NCI-H2196 (cell line): ENCODE measurements around the gene HNF4A.
A peak's percentile ranks its signal among the peaks of the same experiment; 100 is the strongest.
"Not testable (repeated sequence)": the region's sequence is repeated elsewhere in the genome, so short reads cannot be mapped to it uniquely, and the experiment has no call there.

Source experiments
- DNase-seq: peaks from one replicate; lab custom pipeline; 2025; ENCODE audit not compliant: unreplicated experiment; lab: John Stamatoyannopoulos, UW

Gene HNF4A

DNA sequence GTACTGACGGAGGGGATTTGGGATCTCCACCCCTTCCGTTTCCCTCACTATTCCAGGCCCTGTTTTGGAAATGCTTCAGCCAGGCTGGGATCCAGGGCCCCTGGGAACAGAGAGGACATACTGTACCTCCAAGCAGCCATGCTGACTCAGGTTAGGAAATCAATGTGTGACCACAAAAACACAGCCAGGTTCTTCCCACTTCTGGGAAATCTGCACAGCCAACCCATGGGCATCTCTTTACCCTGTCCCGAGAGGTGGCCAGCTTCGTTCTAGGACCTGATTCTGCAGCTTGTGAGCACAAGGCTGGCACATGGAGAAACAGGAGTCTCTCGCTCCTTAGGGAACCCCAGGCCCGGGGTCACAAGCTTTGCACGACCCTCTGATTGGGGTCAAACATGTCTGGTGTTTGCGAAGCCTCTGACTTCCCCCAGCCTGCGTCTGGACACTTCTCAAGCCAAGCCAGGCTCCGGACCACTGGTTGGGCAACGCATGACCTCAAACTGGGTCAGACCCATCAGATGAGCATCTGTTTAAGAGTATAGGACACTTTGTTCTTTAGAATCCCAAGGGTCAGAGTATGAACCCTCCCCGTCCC lies 111.9 kb downstream of the HNF4A start:
- no peak for DNase-seq

DNA sequence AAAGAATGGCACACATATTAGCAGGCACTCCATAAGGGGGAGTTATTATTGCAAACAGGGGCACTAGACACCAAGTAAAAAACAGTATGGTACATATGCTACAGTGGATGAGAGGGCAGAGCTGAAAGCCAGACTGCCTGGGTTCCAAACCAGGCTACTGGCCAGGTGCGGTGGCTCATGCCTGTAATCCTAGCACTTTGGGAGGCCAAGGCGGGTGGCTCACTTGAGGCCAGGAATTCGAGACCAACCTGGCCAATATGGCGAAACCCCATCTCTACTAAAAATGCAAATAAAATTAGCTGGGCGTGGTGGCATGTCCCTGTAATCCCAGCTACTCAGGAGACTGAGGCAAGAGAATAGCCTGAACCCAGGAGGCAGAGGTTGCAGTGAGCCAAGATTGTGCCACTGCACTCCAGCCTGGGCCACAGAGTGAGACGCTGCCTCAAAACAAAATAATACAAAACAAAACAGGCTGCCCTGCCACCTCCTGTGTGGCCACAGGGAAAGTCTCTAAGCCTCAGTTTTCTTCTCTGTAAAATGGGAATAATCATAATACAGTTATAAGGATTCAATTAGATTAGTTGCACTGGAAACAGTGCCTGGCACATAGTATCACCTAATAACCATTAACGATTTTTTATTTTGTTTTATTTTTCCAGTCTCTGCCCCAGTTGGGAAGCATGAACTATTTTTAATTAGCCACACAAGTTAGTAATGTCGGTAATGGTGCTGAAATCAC lies 112.7 kb downstream of the HNF4A start:
- DNase-seq, result no peak

DNA sequence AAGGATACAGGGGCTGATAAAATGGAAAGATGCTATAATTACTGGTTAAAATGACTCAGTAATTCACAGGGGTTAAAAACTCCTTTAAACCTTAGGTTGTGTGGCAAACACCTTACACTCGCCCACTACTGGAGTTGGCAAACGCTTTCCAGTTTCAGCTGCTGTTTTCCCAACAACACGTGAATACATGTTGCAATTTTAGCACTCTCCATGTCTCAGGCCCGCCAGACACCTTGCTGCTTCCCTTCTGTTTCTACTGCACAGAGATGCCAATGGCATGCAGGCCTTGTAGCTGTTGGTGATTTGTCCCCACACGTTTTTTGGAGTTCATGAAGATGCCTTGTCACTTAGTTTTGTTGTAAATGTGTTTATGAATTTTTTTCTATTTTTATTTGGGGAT lies 114.8 kb downstream of the HNF4A start:
- DNase-seq, result no peak

DNA sequence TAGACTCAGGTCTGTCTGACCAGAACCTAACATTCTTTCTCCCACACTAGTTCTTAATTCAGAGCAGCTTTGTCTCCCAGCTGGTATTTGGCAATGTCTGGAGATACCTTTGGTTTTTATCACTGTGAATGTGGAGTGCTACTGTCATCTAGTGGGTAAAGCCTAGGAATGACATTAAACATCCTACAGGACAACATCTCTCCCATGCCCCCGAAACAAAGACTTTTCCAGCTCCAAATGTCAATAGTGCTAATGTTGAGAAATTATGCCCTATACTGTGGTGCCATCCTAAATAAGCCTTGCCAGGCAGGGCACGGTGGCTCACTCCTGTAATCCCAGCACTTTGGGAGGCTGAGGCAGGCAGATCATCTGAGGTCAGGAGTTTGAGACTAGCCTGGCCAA lies 116.0 kb downstream of the HNF4A start:
- DNase-seq, result peak; percentile 14

DNA sequence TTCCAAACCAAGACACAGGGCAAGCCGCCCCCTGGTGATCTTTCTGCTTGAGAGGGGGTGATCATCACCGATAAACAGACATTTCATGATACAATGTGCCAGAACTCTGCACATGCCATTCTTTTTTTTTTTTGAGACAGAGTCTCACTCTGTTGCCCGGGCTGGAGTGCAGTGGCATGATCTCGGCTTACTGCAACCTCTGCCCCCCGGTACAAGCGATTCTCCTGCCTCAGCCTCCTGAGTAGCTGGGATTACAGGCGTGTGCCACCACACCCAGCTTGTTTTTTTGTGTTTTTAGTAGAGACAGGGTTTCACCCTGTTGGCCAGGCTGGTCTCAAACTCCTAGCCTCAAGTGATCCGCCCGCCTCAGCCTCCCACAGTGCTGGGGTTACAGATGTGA lies 116.8 kb downstream of the HNF4A start:
- not testable (repeated sequence) for DNase-seq

DNA sequence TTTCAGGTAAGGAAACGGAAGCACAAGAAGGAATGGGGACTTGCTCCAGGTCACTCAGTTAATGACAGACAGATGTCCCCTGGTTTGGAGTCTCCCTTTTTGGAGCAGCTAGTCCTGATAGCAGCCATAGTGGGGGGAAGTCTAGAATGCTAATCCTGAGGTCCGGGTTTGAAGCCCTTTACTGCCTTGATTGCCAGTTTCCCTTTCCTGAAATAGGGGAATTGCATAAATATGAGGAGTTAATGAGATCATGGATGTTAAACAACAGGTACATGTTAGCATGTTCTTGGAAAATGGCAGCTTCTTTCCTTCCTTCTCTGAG lies 119.8 kb downstream of the HNF4A start:
- DNase-seq, result no peak

DNA sequence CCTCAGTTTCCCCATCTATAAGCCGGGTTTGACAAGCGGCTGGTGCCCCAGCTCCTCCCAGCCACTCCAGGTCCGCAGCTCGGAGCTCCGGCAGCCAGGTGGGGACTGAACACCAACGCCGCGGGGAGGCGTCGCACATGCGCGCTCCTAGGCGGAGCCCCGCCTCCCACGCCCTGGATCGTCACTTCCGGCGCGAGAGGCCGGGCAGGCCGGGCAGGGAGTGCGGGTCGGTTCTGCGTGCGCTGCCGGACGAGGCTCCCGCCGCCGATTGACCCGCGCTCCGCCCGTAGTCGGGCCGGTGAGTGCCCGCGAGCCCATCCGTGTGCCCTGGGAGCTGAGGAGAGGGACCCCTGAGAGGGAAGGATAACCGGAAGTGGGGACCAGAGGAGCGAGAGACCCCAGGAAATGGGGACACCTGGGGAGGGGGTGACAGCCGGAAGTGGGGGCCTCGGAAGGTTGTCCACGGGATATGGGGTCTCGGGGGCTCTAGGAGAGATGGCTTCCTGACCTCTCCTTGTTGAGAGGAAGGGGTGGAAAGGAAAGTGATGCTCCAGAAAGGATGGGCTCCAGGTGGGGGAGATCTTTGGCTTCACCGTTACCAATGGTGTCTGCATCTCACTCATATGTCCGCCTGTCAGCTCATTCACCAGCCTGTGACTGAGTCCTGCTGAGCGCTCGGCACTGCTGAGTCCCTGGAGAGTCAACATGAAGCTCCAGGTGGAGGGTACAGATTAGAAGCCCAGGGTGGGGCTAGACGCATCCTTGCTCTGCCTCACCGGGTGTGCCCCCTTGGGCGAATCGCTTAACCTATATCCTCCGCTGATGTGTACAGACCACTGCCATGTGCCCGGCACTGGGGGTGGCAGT lies 120.4 kb downstream of the HNF4A start, which contains the start of gene TTPAL:
TSS of gene TTPAL (plus strand) at position 181 of the 867 bp plus-strand sequence. CDS start 4,126 bp downstream, outside the sequence.
- DNase-seq, result peak; percentile 93

DNA sequence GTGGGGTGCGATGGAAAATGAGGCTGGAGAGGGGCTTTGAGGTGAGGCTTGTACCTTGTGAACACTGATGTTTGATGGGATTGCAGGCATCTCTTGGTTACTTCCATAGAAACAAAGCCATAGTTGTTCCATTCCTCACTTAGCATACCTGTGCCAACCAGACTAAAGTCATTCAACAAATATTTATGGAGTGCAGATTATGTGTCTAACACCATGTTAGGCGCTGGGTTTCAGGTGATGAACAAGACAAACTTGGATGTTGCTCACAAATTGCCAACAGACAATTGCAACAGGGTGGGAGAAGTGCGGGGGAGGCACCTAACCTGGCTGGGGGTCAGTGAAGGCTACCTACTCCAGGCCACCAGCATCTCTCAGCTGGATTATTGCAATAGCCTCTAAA lies 121.7 kb downstream of the HNF4A start:
- no peak for DNase-seq

DNA sequence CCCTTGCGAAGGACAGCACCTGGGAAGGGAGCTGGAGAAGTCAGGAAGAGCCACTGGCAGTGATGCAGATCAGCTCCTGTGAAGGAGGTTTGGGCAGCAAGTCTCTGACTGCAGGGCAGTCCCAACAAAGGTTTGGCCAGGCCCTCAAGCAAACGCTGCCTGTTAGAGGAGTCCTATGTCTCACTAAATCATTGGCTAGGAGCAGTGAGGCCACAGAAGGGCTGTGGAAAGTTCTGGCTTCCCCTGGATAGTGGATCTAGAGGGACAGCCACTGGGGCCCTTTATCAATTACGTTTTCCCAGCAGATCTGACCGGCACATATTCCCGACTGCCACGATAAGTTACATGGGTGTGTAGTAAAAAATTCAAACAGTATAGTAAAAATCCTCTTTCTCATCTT lies 122.7 kb downstream of the HNF4A start:
- no peak for DNase-seq

DNA sequence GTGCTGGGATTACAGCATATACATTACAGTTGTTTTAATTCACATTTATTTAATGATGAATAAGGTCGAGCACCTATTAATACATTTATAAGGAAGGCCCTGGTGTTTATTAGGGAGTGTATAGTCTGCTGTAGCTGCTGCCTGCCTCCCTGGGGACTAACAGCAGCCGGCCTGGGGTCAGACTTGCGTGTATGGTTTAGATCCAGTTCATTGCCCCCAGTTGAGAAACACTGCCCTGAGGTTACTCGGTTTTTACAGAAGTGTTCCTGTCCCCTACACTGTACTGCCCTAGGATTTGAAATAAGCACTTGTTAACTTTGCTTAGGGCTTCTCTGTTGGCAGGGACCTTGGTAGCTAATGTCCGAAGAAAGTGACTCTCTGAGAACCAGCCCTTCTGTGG lies 124.1 kb downstream of the HNF4A start:
- DNase-seq, result no peak

DNA sequence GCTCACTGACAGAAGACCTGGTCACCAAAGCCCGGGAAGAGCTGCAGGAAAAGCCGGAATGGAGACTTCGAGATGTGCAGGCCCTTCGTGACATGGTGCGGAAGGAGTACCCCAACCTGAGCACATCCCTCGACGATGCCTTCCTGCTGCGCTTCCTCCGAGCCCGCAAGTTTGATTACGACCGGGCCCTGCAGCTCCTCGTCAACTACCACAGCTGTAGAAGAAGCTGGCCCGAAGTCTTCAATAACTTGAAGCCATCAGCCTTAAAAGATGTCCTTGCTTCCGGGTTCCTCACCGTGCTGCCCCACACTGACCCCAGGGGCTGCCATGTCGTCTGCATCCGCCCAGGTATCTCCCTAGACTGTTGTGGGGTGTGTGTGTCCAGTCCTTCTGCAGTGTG lies 124.6 kb downstream of the HNF4A start:
- DNase-seq, result no peak

DNA sequence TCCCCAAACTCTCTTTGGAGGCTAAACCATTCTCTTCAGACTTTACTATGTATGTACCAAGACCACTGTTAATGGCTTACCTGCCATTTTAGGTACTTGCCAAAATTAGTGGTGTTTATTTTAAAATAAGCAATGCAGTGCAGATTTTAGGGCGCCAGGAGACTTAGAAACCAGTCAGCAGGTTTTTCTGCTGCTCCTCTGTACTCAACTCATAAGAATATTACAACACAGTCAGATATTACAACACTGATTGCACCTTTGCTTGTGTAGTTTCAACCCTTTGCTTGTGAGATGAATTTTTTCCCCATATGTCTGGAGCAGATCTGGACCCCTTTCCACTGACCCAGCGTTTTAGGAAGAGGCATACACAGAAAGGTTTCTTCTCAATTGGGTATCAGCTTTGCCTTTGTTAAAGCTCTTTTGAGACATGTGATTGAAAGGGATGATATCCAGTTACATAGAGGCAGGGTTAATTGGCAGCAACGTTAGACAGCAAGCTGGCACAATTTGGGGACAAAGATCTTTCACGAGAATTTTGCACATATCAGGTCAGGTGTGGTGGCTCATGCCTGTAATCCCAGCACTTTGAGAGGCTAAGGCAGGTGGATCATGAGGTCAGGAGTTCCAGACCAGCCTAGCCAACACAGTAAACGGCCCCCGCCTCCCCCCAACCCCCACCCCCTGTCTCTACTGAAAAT lies 126.4 kb downstream of the HNF4A start:
- no peak for DNase-seq

DNA sequence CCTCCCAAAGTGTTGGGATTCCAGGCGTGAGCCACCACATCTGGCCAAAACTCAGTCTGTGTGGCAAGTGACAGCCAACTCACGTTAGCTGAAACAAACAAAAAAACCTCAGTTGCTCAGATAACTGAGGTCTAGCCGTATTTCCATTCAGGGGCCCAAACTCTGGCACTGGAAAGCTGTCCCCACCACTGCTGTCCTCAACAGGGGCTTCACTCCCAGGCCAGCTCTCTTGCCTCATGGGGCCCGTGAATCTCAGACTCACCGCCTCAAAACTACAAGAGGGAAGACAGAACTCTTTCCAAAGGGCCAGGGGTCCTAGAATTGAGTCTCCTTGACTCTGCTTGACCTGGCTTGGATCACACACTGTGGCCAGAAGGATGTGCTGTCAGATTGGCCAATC lies 127.6 kb downstream of the HNF4A start:
- DNase-seq, result no peak
